ENCODE measurements around the gene GOLGA6L6.
"Not testable (repeated sequence)": the region's sequence is repeated elsewhere in the genome, so short reads cannot be mapped to it uniquely, and the experiment has no call there.

The GOLGA6L6 gene

GRCh38 chr15:20541700-20542099 lies at the start of gene GOLGA6L6:
GOLGA6L6 (minus strand) TSS chr15:20541800; CDS start chr15:20541709, 91 bp downstream.
- H3K4me3 Mint-ChIP-seq, H3K27ac Mint-ChIP-seq, CTCF ChIA-PET, DNase-seq, H3K4me1 Mint-ChIP-seq, H3K27me3 Mint-ChIP-seq, H3K9me3 Mint-ChIP-seq, H3K36me3 Mint-ChIP-seq: not testable (repeated sequence)

- DNase-seq, H3K27me3 Mint-ChIP-seq, H3K27ac Mint-ChIP-seq, H3K36me3 Mint-ChIP-seq, H3K9me3 Mint-ChIP-seq, H3K4me1 Mint-ChIP-seq, H3K4me3 Mint-ChIP-seq, CTCF ChIA-PET: not testable (repeated sequence)
Measured at GRCh38 chr15:20590069-20590468, 48.5 kb upstream of the GOLGA6L6 start.

- H3K27me3 Mint-ChIP-seq, DNase-seq, CTCF ChIA-PET, H3K9me3 Mint-ChIP-seq, H3K27ac Mint-ChIP-seq, H3K4me1 Mint-ChIP-seq, H3K4me3 Mint-ChIP-seq, H3K36me3 Mint-ChIP-seq: not testable (repeated sequence)
Measured at GRCh38 chr15:20586821-20587220, 45.2 kb upstream of the GOLGA6L6 start.

GRCh38 chr15:20582726-20583115 lies 41.1 kb upstream of the GOLGA6L6 start:
- not testable (repeated sequence) for H3K36me3 Mint-ChIP-seq

GRCh38 chr15:20582109-20582725 lies 40.6 kb upstream of the GOLGA6L6 start:
- H3K27me3 Mint-ChIP-seq, H3K9me3 Mint-ChIP-seq, H3K4me3 Mint-ChIP-seq, H3K36me3 Mint-ChIP-seq, CTCF ChIA-PET, H3K27ac Mint-ChIP-seq, DNase-seq, H3K4me1 Mint-ChIP-seq: not testable (repeated sequence)

More at GRCh38 chr15:20582726-20583115, 41.1 kb upstream of the GOLGA6L6 start:
- H3K9me3 Mint-ChIP-seq, H3K4me3 Mint-ChIP-seq, H3K27ac Mint-ChIP-seq, CTCF ChIA-PET, H3K4me1 Mint-ChIP-seq, H3K27me3 Mint-ChIP-seq, DNase-seq: not testable (repeated sequence)

GRCh38 chr15:20581261-20582108 lies 39.9 kb upstream of the GOLGA6L6 start:
- H3K4me3 Mint-ChIP-seq, H3K4me1 Mint-ChIP-seq, H3K27me3 Mint-ChIP-seq, DNase-seq, CTCF ChIA-PET, H3K36me3 Mint-ChIP-seq, H3K27ac Mint-ChIP-seq, H3K9me3 Mint-ChIP-seq: not testable (repeated sequence)

GRCh38 chr15:20579662-20580061 lies 38.1 kb upstream of the GOLGA6L6 start:
- CTCF ChIA-PET, H3K9me3 Mint-ChIP-seq, H3K36me3 Mint-ChIP-seq, DNase-seq, H3K27me3 Mint-ChIP-seq, H3K4me3 Mint-ChIP-seq, H3K4me1 Mint-ChIP-seq, H3K27ac Mint-ChIP-seq: not testable (repeated sequence)

GRCh38 chr15:20551289-20551688 lies 9.7 kb upstream of the GOLGA6L6 start:
- H3K36me3 Mint-ChIP-seq, CTCF ChIA-PET: not testable (repeated sequence)

GRCh38 chr15:20505926-20506658 lies 35.5 kb downstream of the GOLGA6L6 start:
- H3K27me3 Mint-ChIP-seq, CTCF ChIA-PET, H3K4me3 Mint-ChIP-seq, H3K4me1 Mint-ChIP-seq, H3K27ac Mint-ChIP-seq, H3K36me3 Mint-ChIP-seq, H3K9me3 Mint-ChIP-seq, DNase-seq: not testable (repeated sequence)

More at GRCh38 chr15:20551289-20551688, 9.7 kb upstream of the GOLGA6L6 start:
- DNase-seq, H3K4me3 Mint-ChIP-seq, H3K27me3 Mint-ChIP-seq, H3K4me1 Mint-ChIP-seq, H3K27ac Mint-ChIP-seq, H3K9me3 Mint-ChIP-seq: not testable (repeated sequence)

GRCh38 chr15:20502839-20503238 lies 38.8 kb downstream of the GOLGA6L6 start:
- H3K4me1 Mint-ChIP-seq, DNase-seq, CTCF ChIA-PET, H3K9me3 Mint-ChIP-seq, H3K4me3 Mint-ChIP-seq, H3K36me3 Mint-ChIP-seq, H3K27ac Mint-ChIP-seq, H3K27me3 Mint-ChIP-seq: not testable (repeated sequence)

- H3K4me3 Mint-ChIP-seq, H3K27me3 Mint-ChIP-seq, H3K27ac Mint-ChIP-seq, H3K36me3 Mint-ChIP-seq, CTCF ChIA-PET, H3K9me3 Mint-ChIP-seq, H3K4me1 Mint-ChIP-seq, DNase-seq: not testable (repeated sequence)
Measured at GRCh38 chr15:20501512-20502222, 39.9 kb downstream of the GOLGA6L6 start.

- H3K27me3 Mint-ChIP-seq, H3K9me3 Mint-ChIP-seq, H3K27ac Mint-ChIP-seq, H3K36me3 Mint-ChIP-seq, CTCF ChIA-PET, DNase-seq, H3K4me1 Mint-ChIP-seq, H3K4me3 Mint-ChIP-seq: not testable (repeated sequence)
Measured at GRCh38 chr15:20497781-20498180, 43.8 kb downstream of the GOLGA6L6 start.

- H3K9me3 Mint-ChIP-seq, H3K27ac Mint-ChIP-seq, H3K4me1 Mint-ChIP-seq, CTCF ChIA-PET, DNase-seq, H3K27me3 Mint-ChIP-seq, H3K4me3 Mint-ChIP-seq, H3K36me3 Mint-ChIP-seq: not testable (repeated sequence)
Measured at GRCh38 chr15:20493035-20493434, 48.6 kb downstream of the GOLGA6L6 start.

- H3K4me3 Mint-ChIP-seq, H3K9me3 Mint-ChIP-seq, H3K27ac Mint-ChIP-seq, H3K36me3 Mint-ChIP-seq, CTCF ChIA-PET, H3K4me1 Mint-ChIP-seq, DNase-seq, H3K27me3 Mint-ChIP-seq: not testable (repeated sequence)
Measured at GRCh38 chr15:20492598-20492997, 49.0 kb downstream of the GOLGA6L6 start.
